HG02943 (cell line): ENCODE results near the gene FRY.

ENCODE experiments used
- ATAC-seq: cut with Tn5 transposase; IDR thresholded peaks from one replicate; pipeline ENCODE4 v1.9.1; 2021; ENCODE audit warnings: mild to moderate bottlenecking, low read depth, moderate library complexity; ENCODE audit not compliant: unreplicated experiment

FRY gene

GRCh38 chr13:32125221-32125689, 93.7 kb downstream of the FRY start:
- ATAC-seq = no peak

- no peak for ATAC-seq
Measured at GRCh38 chr13:32125751-32126150, 94.2 kb downstream of the FRY start.

- ATAC-seq = no peak
Measured at GRCh38 chr13:32126278-32126677, 94.7 kb downstream of the FRY start.

GRCh38 chr13:32126756-32127155, 95.2 kb downstream of the FRY start:
- ATAC-seq = no peak

DNA sequence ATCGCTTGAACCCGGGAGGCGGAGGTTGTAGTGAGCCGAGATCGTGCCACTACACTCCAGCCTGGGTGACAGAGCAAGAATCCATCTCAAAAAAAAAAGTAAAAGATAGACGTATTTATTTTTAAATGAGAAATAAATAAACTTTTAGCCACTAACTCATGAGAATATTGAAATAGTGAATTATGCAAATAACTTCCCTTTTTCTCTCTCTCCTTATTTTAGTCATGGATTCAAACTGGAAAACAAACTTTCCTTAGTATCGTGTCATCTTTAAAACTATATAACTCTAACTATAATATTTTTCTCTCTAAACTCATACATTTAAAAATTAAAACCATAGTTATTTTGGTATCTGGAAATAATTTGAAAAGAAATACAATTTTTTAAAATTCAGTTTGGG, 96.1 kb downstream of the FRY start:
- no peak for ATAC-seq

GRCh38 chr13:32134241-32135055, 102.9 kb downstream of the FRY start:
- no peak for ATAC-seq

DNA sequence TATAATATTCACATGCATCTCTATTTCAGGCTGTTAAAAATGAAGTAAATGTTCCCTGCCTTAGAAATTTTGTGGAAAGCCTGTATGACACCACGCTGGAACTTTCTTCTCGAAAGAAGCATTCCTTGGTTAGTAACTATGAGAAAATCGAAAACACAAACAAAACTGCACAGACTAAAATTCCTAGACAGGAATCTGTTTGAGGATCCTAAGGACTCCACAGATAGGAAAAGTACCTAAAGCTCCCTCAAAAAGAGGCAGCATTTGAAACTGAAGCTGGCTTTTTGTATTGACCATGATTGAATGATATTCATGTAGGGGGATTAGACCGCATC, 103.4 kb downstream of the FRY start:
- ATAC-seq = no peak

DNA sequence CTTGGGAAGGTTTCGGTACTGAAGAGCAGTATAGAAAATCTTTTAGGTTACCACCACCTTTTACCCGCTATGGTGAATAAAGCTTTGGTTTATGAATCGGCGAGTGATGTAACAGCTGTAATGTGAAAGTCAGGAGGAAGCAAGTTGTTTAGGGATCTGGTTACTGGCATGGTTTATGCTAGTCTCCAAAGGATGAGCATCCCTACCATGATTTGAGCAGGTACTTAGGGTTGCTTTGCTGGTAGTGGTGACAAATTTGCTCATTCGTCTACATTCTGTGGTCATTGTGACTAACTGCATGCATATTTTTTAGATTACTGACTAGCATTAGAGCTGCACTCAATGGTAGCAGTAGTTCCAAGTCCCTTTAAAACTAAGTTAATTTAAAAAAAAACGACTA, 104.1 kb downstream of the FRY start:
- ATAC-seq = no peak

GRCh38 chr13:32136061-32136460, 104.5 kb downstream of the FRY start:
- no peak for ATAC-seq

DNA sequence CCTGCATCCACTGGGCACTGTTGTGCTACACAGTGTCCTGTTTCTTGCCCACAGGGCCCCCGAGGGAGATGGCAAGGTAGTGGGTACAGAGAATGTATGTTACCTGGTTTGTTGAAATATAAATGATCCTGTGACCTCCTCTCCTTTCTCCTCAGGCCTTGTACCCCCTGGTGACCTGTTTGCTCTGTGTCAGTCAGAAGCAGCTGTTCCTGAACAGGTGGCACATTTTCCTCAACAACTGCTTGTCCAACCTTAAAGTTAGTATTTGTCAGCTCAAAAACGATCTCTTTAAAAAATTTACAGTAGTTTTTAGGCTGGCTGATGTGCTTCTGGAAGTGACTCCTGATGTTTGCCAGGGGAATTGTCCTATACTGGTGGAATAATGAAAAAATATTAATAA, 105.1 kb downstream of the FRY start:
- ATAC-seq = no peak

DNA sequence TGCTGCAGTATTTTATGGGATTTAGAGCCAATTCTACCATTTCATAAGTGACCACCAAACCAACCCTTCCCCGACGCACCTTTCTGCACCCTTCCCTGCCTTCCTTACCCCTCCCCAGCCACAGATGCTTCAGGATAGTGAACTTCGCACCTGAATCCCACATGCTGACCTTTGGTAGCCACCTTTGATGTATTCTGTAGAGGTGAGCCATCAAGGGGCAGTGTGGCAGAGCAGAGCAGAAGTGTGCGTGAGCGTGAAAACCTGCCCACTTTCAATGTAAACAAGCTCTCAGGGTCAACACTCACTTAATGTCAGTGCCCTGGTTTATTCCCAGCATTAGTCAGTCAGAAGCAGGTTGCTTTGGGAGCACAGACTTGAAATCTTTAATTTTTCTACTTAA, 107.7 kb downstream of the FRY start:
- no peak for ATAC-seq

DNA sequence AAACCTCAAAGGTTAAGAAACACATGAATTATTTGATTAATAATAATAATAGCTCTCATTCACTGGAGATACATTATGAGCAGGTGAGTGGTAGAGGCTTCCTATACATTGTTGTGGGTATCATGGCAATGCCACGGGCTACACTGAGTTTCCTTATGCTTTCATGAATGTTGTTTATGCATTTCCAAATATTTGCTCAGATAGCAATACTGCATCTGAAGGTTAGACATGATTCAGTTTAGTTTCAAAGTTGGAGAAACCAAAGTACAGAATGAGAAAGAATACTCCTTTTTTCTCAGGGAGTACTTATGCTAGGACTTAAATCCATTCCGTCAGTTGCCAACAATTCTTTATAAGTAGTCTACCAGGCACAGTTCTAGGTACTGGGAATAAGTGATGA, 108.5 kb downstream of the FRY start:
- ATAC-seq = no peak

DNA sequence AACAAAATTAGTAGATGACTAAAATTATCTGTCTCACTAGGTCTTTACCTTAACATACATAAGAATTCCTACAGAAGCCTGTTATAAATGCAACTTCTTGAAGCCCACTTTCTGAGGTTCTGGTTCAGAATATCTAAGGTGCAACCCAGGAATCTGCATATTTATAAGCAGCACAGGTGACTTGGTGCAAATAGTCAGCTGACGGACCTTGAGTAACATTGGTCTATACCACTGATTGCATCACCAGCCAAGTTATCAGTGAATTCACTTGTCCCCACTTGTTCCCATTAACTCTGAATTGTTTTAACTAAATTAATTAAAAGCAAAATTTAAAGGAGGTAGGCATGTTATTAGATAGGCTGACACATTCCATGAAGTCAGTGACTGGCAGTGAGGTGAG, 109.9 kb downstream of the FRY start:
- ATAC-seq = no peak

- ATAC-seq = no peak
Measured at GRCh38 chr13:32142115-32142514, 110.5 kb downstream of the FRY start.

- ATAC-seq = no peak
Measured at GRCh38 chr13:32142956-32143375, 111.4 kb downstream of the FRY start.

DNA sequence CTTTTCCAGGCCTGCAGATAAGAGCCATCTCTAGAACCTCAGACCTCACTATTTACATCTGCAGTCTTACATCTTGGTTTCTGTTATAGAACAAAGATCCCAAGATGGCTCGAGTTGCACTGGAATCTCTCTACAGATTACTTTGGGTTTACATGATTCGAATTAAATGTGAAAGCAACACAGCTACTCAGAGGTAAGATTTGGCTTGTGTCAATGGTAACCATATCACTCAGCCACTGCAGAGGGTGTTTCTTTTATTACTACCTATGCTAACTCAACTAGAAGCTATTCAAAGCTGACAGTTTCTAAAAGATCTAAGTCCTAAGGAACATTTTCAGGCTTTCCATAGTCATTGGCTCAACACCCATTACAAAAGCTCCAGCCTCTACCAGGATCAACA, 115.6 kb downstream of the FRY start:
- no peak for ATAC-seq

DNA sequence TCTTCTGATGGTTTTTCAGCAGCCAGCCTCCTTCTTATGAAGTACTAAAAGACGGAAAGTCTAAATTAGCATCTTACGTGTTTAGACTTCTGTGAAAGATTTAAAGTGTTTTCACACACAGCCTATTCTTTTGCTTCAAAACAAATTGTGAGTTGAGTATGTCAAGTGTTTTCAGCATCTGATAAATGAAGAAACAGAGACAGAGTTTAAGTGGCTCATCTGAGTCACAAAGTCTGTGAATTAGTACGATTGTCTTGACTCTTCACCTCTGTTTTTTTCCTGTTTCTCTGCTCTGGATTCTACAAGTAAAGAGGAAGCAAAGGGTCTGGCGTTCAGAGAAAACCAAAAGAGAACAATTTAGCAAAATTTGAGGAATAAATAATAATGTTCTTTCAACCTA, 116.4 kb downstream of the FRY start:
- no peak for ATAC-seq

GRCh38 chr13:32150239-32150638, 118.7 kb downstream of the FRY start:
- ATAC-seq = no peak

DNA sequence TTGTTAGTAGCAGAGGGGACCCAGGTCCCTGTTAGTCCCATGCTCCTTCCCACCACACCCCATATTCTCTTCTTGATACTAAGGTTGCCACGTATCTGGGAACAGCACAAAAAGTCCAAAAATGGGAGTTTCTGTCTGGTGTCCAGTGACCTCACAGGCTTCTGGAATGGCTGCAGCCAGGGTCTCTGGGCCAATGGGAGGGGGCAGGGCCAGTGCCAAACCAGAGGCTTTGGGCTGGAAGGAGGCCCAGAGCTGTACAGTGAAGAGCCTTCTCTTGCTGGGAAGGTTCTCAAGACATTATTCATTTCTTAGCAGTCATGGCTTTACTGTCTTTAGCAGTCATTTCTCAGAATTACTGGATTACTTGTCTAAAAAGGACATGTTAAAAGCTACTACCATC, 119.2 kb downstream of the FRY start:
- no peak for ATAC-seq

DNA sequence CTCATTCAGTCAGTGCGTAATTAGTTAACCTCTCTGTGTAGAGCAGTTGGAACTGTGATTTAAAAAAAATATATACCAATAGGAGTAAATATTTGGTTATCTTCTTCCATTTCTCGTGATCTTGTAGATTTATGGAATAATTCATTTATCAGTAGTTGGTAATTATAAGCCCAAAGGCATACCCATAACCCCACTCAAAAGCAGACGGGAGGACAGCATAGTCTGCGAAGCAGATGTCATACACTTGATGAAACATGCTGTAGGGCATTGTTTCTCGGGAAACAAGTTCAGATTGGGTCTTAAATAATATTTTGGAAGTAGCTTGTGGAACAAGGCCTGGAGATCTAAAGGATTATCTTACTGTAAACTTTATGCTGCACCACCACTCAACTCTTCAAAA, 119.7 kb downstream of the FRY start:
- ATAC-seq = no peak

DNA sequence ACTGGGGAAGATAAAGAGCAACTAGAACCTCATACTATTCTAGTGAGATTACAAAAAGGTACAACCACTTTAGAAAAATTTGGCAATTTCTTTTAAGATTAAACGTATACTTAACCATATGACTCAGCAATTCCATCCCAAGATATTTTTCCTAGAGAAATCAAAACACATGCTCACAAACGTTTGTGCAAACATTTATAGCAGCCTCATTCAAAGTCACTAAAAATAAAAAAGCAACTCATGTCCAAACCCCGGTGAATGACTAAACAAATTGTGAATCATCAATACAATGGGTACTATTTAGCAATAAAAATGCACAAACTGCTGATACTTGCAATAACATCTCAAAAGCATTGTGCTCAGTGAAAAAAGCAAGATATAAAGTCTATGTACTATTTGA, 121.5 kb downstream of the FRY start:
- no peak for ATAC-seq

DNA sequence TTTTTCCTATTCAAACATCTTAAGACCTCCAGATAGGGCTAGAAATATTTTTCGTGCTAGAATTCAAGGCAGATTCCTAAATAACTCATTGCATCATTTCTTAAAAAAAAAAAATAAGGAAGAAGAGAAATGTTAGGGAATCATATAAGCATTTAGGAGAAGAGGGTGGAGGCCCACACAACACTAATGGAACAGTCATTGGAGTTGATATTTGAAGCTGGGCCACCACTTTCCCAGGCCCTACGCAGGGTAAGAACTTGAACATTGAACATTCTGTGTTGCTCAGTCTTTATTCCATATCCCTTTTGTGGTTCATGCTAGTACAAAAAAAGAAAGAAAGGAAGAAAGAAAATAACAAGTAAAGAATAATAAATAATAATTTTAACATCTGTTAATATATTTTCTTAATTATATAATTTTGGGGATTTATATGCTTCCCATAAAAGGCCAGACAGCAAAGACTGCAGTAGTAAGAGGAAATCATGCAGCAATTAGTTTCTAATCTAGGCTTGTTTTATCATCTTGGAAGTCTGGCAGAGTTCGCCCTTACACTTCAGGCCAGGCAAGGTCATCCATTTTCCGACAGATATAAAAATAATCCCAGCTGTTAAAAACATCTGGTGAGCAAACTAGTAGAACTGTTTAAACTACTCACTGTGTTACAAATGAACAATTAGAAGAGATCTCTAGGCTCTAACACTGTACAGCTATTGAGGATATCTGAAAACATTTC, 127.7 kb downstream of the FRY start:
- no peak for ATAC-seq
